Measurements from ENCODE around the gene MMP3. TPM values are rescaled to one million over a fixed set of nuclear protein-coding genes. Genes with fewer than 3 reads are reported as not detected.

MMP3 gene
- total and polyA plus RNA-seq, 2 experiments from 2014 or later = 0.68 TPM; not detected in 1

Other genes with a start within 250 kb of the MMP3 start
- not detected in 2 replicates for gene MMP20, start 218.3 kb downstream of the MMP3 start, total RNA-seq (2014; rRNA removed; shearing (Covaris generic))
- not detected in 2 replicates for gene MMP20, start 218.3 kb downstream of the MMP3 start, polyA plus RNA-seq (2016; fragmentation: Nextera tagmentation; extraction: Ambion mirVana)
- gene MMP27, start 137.8 kb downstream of the MMP3 start, total RNA-seq (2014; rRNA removed; shearing (Covaris generic)) = not detected in 2 replicates
- gene MMP27, start 137.8 kb downstream of the MMP3 start, polyA plus RNA-seq (2016; fragmentation: Nextera tagmentation; extraction: Ambion mirVana) = not detected in 2 replicates
- gene MMP8, start 118.7 kb downstream of the MMP3 start, total RNA-seq (2014; rRNA removed; shearing (Covaris generic)) = not detected in 2 replicates
- gene MMP8, start 118.7 kb downstream of the MMP3 start, polyA plus RNA-seq (2016; fragmentation: Nextera tagmentation; extraction: Ambion mirVana) = not detected in 2 replicates
- 0.10 and 0.31 TPM in 2 replicates for gene MMP10, start 63.0 kb downstream of the MMP3 start, total RNA-seq (2014; rRNA removed; shearing (Covaris generic))
- gene MMP10, start 63.0 kb downstream of the MMP3 start, polyA plus RNA-seq (2016; fragmentation: Nextera tagmentation; extraction: Ambion mirVana) = not detected in 2 replicates
- gene MMP1, start 45.4 kb downstream of the MMP3 start, total RNA-seq (2014; rRNA removed; shearing (Covaris generic)) = not detected in 2 replicates
- gene MMP1, start 45.4 kb downstream of the MMP3 start, polyA plus RNA-seq (2016; fragmentation: Nextera tagmentation; extraction: Ambion mirVana) = not detected in 2 replicates
- not detected in 2 replicates for gene MMP12, start 31.4 kb upstream of the MMP3 start, total RNA-seq (2014; rRNA removed; shearing (Covaris generic))
- gene MMP12, start 31.4 kb upstream of the MMP3 start, polyA plus RNA-seq (2016; fragmentation: Nextera tagmentation; extraction: Ambion mirVana) = not detected in 2 replicates
- gene MMP13, start 112.1 kb upstream of the MMP3 start, total RNA-seq (2014; rRNA removed; shearing (Covaris generic)) = not detected in 2 replicates
- not detected in 2 replicates for gene MMP13, start 112.1 kb upstream of the MMP3 start, polyA plus RNA-seq (2016; fragmentation: Nextera tagmentation; extraction: Ambion mirVana)
- gene DCUN1D5, start 248.6 kb upstream of the MMP3 start, total RNA-seq (2014; rRNA removed; shearing (Covaris generic)) = 175 and 189 TPM in 2 replicates
- 121 and 136 TPM in 2 replicates for gene DCUN1D5, start 248.6 kb upstream of the MMP3 start, polyA plus RNA-seq (2016; fragmentation: Nextera tagmentation; extraction: Ambion mirVana)

Measured in GM23338 (cell line).